A549 treated with ZK216348 at 1 μM for 4 hours (cell line): ENCODE measurements around the gene ATF6. TPM values are rescaled to one million over a fixed set of nuclear protein-coding genes. Genes with fewer than 3 reads are reported as not detected.

Experiments used
- total RNA-seq: library from RNA; stranded (reverse); fragments of 200-300 nt; extraction: Qiagen RNA extraction; gene quantifications from 5 replicates; pipeline ENCODE4 v1.2.3, GENCODE V29; 2022; ENCODE audit warnings: low read depth

The ATF6 gene
- total RNA-seq: 11.1 to 17.5 TPM (median 13.1 TPM) in 5 replicates

GRCh38 chr1:161766102-161766981, at the start of gene ATF6:
TSS of gene ATF6 (plus strand) at chr1:161766320. CDS start at chr1:161766361, 41 bp downstream.

GRCh38 chr1:161720956-161721737, 45.0 kb upstream of the ATF6 start, which contains the start of gene FCRLB:
TSS of gene FCRLB (plus strand) at chr1:161721544. CDS start at chr1:161722673, 1,129 bp downstream.

GRCh38 chr1:161749509-161750407, 16.4 kb upstream of the ATF6 start, which contains the start of gene DUSP12:
TSS of gene DUSP12 (plus strand) at chr1:161749786. CDS start at chr1:161749802, 16 bp downstream.

Other genes starting within 250 kb of the ATF6 start
- 1.1 to 10.4 TPM (median 2.8 TPM) in 5 replicates for gene HSPA6, start 241.8 kb upstream of the ATF6 start, total RNA-seq
- gene FCGR3A, start 216.5 kb upstream of the ATF6 start, total RNA-seq: not detected in 5 replicates
- gene FCGR3B, start 135.1 kb upstream of the ATF6 start, total RNA-seq: not detected in 5 replicates
- not detected in 5 replicates for gene FCGR2B, start 103.2 kb upstream of the ATF6 start, total RNA-seq
- gene FCRLA, start 59.1 kb upstream of the ATF6 start, total RNA-seq: not detected in 5 replicates
- 1.1 to 2.0 TPM (median 1.8 TPM) in 5 replicates for gene FCRLB, start 44.8 kb upstream of the ATF6 start, total RNA-seq
- 42.9 to 57.7 TPM (median 45.6 TPM) in 5 replicates for gene DUSP12, start 16.5 kb upstream of the ATF6 start, total RNA-seq